ENCODE results near the gene ORM1.

The ORM1 gene

GRCh38 chr9:114287001-114287762 lies 35.7 kb upstream of the ORM1 start:
- Histone ChIP-seq H3K27ac (replicated peaks) (no peak overlapping the region), H3K27me3 (ENCODE audit: insufficient read depth, poor library complexity, severe bottlenecking) (no peaks in the 10 kb centered on the region), H3K4me3 (replicated peaks; ENCODE audit: insufficient read depth, low read length) (no peak overlapping the region)
- no peak for DNase-seq (ENCODE audit: low read depth in 1 of 2, low spot score in 1 of 2)
- TF ChIP-seq REST (IDR thresholded peaks at IDR 0.05; ENCODE audit: insufficient replicate concordance, low read depth) (no peak), SPI1 (IDR thresholded peaks at IDR 0.05; ENCODE audit: borderline replicate concordance, low read depth) (no peak), CTCF (IDR thresholded peaks at IDR 0.05; ENCODE audit: insufficient read depth, low read length) (no peak), POLR2AphosphoS5 (IDR thresholded peaks at IDR 0.05; ENCODE audit: low read depth) (no peak), GABPA (IDR thresholded peaks at IDR 0.05; ENCODE audit: low read depth) (no peak)

DNA sequence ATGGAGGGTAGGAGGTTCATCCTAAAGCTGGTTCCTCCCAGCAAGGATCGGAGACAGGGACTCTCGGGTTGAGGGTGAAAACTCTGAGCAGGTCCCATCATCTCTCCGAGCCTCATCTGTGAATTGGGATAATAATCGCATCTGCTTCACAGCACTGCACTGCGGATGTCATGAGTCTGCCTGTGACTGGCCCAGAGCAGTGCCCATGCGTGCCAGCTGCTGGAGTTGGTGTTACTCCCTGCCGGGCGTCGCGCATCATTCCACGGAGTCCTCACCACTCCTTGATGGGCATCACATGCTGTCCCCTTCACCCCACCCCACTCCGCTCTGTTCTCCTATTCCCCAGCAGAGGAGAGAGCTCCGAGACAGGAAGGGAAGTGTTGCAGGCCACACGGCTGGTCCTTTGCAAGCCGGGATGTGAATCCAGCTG lies 35.1 kb upstream of the ORM1 start:
- no peaks in the 10 kb centered on the region for H3K27me3 ChIP-seq (ENCODE audit: insufficient read depth, poor library complexity, severe bottlenecking)
- no peak overlapping the region for H3K4me3 ChIP-seq (replicated peaks; ENCODE audit: insufficient read depth, low read length)
- no peak for DNase-seq (ENCODE audit: low read depth in 1 of 2, low spot score in 1 of 2)
- no peak overlapping the region for H3K27ac ChIP-seq (replicated peaks)
- TF ChIP-seq CTCF (IDR thresholded peaks at IDR 0.05; ENCODE audit: insufficient read depth, low read length) (no peak), SPI1 (IDR thresholded peaks at IDR 0.05; ENCODE audit: borderline replicate concordance, low read depth) (no peak), POLR2AphosphoS5 (IDR thresholded peaks at IDR 0.05; ENCODE audit: low read depth) (no peak), REST (IDR thresholded peaks at IDR 0.05; ENCODE audit: insufficient replicate concordance, low read depth) (no peak), GABPA (IDR thresholded peaks at IDR 0.05; ENCODE audit: low read depth) (no peak)

- DNase-seq (ENCODE audit: low read depth in 1 of 2, low spot score in 1 of 2) = no peak
- Histone ChIP-seq H3K4me3 (replicated peaks; ENCODE audit: insufficient read depth, low read length) (no peak overlapping the region), H3K27ac (replicated peaks) (no peak overlapping the region), H3K27me3 (ENCODE audit: insufficient read depth, poor library complexity, severe bottlenecking) (no peaks in the 10 kb centered on the region)
- TF ChIP-seq GABPA (IDR thresholded peaks at IDR 0.05; ENCODE audit: low read depth) = no peak
- TF ChIP-seq POLR2AphosphoS5 (IDR thresholded peaks at IDR 0.05; ENCODE audit: low read depth) = no peak
These were observed 34.5 kb upstream of the ORM1 start for GRCh38 chr9:114288193-114289091.

DNA sequence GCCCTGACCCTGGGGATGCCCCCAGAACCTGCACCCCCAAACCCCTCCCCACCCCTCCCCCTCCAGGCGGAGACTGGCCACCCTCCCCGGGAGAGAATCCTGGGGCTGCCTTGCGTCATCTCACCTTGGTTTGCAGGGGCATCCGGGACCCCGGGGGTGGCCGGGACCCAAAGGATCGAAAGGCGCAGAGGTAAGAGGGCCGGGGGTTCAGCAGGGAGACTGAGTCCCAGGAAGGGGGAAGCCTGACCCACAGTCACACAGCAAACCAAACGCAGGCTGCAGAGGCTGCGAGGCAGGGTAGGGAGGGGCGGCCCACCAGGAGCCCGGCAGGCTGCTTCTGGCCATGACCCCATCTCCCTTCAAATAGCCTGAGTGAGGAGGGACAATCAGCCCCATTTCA lies 33.8 kb upstream of the ORM1 start:
- TF ChIP-seq GABPA (IDR thresholded peaks at IDR 0.05; ENCODE audit: low read depth) = no peak
- no peak for TF ChIP-seq CTCF (IDR thresholded peaks at IDR 0.05; ENCODE audit: insufficient read depth, low read length)
- no peak for TF ChIP-seq REST (IDR thresholded peaks at IDR 0.05; ENCODE audit: insufficient replicate concordance, low read depth)
- TF ChIP-seq SPI1 (IDR thresholded peaks at IDR 0.05; ENCODE audit: borderline replicate concordance, low read depth) = no peak
- TF ChIP-seq POLR2AphosphoS5 (IDR thresholded peaks at IDR 0.05; ENCODE audit: low read depth) = no peak
- Histone ChIP-seq H3K27ac (replicated peaks) (no peak overlapping the region), H3K4me3 (replicated peaks; ENCODE audit: insufficient read depth, low read length) (no peak overlapping the region), H3K27me3 (ENCODE audit: insufficient read depth, poor library complexity, severe bottlenecking) (no peaks in the 10 kb centered on the region)
- DNase-seq (ENCODE audit: low read depth in 1 of 2, low spot score in 1 of 2) = no peak

Data from HL-60 (cell line).